Ovary (tissue), 3 donors: ENCODE measurements around the gene FOXO1.

Experiments used
- CTCF ChIP-seq, 3 donors: fragments of 450-650 bp in 2 of 3; fragments of 200-600 bp in 1 of 3; IDR thresholded peaks; one replicate each; pipeline versions ENCODE4 v1.5.1 to v1.8.0; 2016 to 2022; ENCODE audit warnings: antibody characterized with exemption in 3 of 3, mild to moderate bottlenecking in 1 of 3
- POLR2A ChIP-seq: fragments of 450-650 bp; IDR thresholded peaks from one replicate; pipeline ENCODE4 v1.6.1; 2017; ENCODE audit warnings: antibody characterized with exemption, mild to moderate bottlenecking, moderate library complexity
- donor health status: DM: no; HTN: no; CAD: no.

- no peak for TF ChIP-seq CTCF (IDR thresholded peaks at IDR 0.05)
- no peak for TF ChIP-seq POLR2A
Measured at GRCh38 chr13:40657951-40658350, 8.5 kb downstream of the FOXO1 start.
